NCI-H1694 (cell line): ENCODE measurements around the gene EQTN.

Experiments
- DNase-seq: peaks from one replicate; lab custom pipeline; 2025; lab: John Stamatoyannopoulos, UW

Gene EQTN

DNA sequence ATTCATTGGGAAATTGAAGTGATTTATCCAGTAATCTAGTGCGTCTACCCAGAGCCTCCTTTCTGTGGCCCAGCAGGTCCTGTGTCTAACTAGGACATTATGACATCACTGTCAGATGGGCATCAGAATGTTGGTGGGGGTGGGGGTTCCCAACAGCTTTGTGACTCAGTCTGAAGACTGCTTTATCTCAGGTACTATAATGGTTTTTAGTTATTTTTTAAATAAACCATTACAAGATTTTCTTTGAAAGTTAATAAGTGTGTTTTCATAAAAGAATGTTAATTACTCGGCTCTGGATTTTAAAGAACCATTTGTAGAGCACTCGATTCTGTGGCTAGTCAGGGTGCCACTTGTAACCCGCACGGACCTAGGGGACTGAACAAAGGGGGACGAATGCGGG, at the start of gene EQTN:
EQTN (minus strand) TSS at position 101 of the 400 bp plus-strand sequence; CDS start at position 6, 95 bp downstream.
- no peak for DNase-seq

DNA sequence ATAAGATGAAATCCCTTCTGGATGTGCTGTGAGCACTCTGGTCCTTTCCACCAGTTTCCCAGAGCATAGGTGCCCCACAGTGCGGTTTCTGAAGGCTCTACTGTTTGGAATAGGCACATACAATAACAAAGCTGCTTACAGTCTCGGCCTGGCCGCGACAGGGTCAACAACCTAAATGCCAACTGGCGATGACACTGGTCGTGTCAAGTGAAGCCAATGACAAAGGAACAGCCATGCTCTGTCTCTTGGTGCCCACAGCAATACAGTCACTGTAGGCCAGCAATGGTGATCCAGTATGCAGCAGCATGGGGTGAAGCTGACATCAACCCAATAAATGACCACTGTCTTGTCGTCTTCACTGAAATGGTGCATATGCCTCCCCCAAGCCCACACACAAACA, 47.8 kb upstream of the EQTN start:
- no peak for DNase-seq

DNA sequence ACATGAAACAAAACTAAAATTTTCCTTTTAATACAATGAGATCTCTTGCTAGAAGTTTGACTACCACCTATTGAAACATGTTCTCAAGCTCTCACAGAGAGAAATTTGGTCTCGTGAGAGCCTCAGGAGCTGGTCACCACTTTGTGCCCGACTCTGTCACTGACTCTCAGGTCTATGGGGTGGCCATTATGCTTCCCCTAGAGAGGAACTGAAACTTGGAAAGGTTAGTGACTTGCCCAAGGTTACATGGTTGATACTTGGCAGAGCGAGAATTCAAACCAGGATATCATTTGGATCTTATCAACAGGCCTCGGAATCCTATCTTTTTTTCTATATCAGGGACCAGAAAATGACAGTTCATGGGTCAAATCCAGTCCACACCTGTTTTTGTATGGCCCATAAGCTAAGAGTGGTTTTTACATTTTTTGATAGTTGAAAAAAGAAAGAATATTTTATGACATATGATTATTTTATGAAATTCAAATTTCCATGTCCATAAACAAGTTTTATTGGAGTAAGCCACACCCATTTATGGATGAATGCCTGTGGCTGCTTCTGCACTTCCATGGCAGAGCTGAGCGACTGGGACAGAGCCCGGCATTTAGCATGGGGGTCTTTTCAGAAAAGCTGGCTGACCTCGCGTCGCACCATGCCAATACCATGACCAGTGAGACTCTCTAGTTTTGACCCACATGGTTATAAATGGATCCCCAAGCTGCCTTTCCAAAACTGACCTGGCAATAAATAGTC, 44.8 kb upstream of the EQTN start:
- DNase-seq, result no peak

DNA sequence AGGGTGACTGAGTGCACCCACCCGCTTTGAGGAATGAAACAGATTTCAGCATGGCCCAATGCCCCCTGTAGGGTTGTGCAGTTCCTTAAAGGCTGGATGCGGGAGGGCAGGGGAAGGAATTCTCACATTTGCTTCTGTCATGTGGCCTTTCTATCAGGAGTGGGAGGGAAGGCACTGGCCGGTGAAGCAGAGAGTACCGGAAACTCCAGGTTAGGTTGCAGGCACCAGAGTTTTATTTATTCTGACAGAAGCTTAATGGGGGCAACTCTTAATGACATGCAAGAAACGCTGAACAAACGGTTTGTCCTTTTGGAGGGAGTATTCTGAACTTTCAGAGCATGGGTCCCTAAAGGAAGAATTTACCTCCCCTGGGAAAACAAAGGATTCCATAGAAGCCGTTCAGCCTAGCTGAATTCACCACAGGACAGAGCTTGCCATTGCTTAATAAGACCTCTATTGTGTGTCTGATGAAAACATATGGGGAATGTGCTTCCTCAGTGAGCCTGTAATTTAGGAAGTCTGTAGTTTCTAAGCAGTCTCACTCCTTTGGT, 44.1 kb upstream of the EQTN start:
- DNase-seq, result no peak

DNA sequence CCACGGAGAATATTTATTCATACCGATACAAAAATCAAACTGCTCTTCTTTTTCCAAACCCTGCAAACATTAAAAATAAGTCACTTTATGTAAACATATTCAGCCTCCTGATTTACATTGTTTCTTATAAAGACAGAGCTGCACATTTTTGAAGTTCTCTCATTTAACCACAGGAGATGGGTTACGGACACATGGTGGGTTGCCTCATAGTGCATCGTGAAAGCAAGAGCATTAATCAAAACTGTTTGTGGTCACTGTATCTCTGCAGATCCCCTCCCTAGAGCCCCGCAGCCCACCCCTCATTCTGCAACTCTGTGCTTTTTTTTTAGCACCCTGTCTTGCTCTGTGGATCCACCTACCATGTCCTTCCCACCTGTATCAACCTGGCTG, 43.3 kb upstream of the EQTN start:
- no peak for DNase-seq

DNA sequence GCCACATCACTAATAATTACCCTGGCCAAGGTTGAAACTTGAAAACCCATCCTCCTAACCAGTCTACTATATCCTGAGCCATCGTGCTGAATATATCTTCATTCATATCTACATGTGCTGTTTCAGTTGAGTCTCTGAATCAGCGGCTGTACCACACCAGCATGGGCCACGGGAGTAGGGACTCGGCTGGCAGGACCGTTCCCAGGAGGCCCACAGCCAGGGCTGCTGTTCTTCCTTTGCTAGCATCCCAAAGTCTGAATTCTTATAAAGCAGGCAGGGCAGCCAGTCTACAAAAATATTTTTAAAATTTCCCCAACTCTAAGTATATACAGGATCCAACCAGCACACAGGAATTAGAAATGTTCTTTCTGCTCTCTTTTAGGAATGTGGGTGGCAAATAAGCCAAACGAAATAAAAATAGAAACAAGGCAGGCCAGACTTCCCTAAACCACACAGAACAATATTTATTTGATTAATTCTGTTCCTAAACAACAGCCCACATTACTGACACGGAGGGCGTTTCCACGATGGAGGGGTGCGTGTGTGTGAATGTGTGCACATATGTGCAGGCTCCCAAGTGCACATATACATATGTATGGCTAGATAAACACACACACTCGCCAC, 42.8 kb upstream of the EQTN start:
- no peak for DNase-seq

DNA sequence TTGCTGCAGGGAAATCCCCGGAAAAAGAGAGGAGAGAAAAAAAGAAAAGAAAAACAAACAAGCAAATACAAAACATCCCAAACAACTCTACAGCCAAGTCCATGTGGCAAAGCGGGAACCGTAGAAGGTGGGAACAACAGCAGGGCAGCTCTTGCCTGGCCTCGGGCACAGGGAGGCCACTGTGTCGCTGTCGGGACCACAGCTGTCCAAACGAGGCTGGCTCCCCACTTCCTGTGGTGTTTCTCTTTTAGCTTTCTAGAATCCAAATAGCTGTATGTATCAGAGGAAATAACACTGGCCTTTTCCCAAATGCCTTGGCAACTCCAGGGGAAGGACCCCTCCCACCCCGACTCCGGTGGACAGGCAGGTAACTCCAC, 41.6 kb upstream of the EQTN start:
- DNase-seq, result no peak

DNA sequence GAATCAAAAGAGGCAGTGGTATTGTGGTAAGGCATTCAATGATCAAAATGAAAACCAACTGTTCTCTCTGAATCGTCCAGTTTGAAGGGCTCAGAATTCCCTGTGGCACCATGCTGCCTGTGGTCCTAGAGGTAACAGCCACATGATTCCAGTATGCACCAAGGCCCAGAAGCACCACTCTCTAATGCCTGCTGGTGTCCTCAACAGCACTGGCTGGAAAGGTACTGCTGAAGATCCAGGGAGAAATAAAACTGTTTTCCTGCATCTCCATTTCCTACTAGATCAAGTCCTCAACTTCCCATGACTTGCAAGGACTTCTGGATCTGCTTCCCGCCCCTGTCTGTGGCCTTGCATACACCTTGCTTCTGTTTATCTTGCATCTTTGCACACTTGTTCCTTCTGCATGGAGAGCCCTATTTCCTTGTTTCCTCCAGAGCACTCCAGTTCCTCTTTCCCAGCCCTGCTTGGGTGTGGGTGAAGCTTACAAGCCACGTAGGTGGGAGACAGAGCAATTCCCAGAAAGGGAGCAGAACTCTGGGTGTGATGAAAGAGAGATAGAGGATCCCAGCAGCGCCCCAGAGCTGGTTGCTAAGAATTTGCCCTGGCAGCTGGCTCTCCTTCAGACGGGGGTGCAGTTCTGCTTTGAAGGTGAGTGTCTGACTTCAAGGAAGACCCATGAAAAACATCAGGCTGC, 41.0 kb upstream of the EQTN start:
- no peak for DNase-seq

DNA sequence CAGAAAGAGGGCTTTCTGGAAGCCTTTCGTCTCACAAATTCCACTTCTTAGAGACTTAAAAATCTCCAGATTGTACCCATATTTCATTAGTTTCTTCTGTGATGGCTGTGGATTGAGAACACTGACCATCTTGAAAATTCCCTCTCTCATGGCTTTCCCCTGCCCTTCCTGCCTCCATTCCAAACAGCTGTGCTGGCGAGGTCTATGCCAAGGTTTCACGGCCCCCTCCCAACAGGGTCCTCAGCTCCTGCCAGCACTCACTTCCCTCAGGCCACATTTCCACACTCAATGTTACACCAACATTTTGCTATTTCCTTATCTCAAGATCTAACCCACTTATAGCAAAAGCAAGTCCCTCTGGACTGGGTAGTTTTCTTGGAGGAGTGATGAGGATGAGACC, 40.3 kb upstream of the EQTN start:
- no peak for DNase-seq

DNA sequence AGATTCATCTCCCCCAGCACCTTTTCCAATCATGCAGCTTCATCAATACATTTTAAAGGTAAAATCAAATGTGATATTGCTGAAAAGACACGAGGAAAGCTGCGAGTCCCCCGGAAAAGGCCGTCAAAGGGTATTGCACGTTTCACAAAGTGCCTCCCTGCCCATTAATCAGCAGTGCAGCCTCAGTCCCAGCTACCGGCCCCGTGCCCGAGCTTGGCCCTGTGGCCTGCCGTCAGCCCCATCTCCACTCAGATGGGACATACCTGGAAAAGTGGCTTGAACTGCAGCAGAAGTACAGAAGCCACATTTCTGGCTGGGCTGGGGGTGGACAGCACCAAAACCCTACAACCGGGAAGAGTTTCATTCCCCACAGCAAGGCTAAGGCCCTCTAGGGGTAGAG, 39.9 kb upstream of the EQTN start:
- no peak for DNase-seq

DNA sequence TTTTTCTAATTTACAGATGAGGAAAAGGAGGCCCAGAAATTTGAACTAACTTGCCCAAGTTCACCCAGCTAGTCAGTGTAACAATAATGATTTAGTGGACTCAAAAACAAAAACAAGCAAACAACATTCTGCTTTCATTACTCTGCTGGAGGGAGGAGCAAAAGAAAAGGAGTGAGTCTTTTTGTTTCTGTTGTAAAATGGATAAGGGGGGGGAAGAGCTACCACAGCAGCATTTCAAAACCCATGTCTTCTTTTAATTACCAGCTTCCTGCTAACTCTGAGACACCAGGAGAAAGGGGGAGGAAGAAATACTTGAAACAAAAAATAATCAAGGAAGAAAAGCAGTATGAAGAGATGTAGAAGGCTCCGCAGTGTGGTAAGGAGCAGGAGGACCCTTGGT, 39.2 kb upstream of the EQTN start:
- no peak for DNase-seq

DNA sequence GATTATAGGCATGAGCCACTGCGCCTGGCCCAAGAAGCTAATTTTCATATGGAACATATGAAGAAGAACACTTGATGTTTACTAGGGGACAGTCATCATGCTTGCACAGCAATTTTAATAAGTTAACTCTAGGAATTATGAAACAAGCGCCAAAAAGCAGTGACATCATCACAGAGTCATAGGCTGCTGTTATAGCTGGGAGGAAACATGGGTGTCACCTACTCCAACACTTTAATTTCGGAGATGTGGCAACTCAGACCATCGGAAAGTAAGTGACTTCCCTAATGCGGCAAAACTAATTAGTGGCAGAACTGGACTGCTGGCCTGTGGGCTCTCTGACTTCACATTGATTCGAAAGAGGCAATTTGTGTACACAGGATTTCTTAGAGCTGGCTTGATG, 38.1 kb upstream of the EQTN start:
- DNase-seq, result no peak

DNA sequence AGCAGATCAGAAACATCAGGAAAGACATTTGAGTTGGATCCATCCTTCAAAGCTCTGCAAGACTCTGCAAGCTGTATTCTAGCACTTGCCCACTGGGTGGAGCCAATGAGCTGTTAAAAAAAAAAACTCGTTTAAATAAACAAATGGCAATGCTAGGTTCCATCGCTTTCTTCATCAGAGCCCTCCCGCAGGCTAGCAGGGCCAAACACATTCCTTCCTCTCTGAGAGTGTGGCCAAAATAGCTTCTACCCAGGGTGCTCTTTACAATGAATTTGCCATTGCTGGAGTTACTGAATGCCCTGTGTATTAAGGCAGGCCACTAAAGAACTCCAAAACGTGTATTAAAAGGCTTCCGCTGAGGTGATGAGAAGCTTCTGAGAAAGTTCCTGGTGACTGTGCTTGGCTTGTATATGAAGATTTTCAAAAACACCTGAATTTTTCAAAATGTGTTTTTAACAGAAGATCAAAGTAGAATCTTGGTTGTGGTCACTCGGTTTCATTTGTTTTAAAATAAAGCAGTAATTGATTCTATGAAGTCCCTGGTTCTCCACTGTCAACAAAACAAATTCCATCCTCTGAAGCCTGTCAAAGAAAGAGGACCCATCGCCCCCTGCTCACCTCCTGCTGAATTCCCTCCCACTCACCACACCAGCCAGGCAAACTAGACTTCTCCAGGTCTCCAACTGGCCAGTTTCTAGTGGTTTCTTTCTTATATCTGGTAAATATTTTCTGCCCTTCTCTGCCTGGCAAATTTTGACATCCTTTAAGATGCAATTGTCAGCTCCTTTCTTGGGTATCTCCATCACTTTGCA, 36.5 kb upstream of the EQTN start:
- DNase-seq, result peak; percentile 89

DNA sequence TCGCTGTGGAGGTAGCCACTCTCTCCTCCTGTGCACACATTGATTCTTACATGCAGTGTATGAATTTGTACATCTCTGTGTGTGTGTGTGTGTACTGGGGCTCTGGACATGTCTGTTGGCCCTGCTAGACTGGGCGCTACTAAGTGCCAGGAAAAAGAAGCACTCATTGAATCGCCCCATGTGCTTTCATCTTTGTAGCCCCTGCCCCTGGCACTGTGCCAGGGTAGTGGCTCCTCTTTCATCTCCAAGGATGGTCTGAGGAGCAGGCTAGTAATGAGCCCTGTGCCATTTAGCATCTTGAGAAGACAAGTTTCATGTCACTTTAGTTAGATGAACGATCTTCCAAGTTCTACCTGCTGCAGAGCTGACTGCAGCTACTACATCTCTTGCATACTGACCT, 34.4 kb upstream of the EQTN start:
- no peak for DNase-seq

DNA sequence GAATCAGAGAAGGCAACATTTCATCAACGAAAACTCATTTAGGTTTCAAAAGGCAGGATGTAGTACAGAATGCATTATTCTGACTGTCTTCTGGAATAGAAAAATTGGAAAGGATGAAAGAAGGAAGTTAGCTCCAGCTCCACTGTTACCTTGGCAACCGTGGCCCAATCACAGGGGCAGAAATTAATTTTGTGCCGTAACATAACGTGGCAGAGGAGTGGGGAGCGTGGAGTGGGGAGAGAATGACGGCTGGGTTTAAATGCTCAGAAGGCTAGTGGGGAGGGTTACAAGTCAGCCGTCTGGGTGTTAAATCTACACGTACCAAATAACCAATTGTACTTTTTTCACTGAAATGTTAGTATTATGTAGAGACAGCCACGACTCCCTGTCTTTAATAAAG, 32.3 kb upstream of the EQTN start:
- no peak for DNase-seq

DNA sequence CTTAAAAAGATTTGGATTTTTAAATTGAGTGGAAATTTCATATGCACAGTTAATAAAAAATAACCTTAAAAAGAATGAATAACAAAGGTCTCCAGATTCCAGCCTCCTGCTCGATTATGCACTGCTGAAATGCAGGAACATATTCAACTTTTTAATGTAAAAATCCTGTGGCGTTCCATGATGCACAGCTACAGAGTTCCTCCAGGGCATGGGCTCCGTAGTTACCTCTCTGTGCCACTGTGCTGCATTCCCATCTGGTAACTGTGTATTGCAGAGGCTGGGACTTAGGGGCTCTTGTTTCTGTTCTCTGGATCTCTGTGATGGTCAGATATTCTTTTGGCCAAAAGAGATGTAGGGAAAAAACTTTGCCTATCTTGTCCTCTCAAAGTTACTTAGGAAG, 31.5 kb upstream of the EQTN start:
- no peak for DNase-seq

DNA sequence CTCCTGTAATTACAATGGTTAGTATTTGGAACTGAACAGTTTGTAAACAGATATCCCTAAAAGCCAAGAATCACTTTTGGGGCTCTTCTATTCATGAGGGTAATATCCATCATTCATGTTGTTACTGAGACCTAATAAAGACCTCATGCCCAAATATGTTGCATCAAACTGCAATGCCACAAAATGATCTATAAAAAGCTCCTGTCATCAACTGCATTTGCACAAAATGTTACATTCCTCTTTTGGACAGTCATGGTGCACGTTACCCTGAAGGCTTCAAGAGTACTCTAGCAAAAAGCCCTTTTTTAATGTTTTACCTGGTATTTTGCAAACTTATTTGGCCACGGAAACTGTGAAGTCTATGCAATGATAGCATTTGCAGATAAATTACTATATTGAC, 14.2 kb upstream of the EQTN start:
- no peak for DNase-seq

DNA sequence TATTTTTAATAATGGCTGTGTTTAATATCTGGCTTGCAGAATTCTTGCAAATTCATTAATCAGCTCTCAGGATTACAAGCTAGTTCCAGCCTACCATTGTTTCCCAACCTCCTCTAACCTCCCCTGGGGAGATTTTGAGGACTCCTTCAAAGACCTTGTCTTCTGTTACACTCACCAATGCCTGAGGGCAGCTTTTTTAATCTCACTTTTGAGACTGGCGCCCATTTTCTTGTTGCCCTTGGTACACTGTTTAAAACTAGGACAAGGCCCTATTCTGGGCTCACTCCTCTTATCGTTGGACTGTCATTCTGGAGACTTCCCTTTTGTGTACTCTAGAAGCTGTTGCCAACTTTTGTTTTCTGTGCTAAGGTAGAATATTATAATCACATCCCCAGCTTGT, 13.6 kb upstream of the EQTN start:
- DNase-seq, result no peak

DNA sequence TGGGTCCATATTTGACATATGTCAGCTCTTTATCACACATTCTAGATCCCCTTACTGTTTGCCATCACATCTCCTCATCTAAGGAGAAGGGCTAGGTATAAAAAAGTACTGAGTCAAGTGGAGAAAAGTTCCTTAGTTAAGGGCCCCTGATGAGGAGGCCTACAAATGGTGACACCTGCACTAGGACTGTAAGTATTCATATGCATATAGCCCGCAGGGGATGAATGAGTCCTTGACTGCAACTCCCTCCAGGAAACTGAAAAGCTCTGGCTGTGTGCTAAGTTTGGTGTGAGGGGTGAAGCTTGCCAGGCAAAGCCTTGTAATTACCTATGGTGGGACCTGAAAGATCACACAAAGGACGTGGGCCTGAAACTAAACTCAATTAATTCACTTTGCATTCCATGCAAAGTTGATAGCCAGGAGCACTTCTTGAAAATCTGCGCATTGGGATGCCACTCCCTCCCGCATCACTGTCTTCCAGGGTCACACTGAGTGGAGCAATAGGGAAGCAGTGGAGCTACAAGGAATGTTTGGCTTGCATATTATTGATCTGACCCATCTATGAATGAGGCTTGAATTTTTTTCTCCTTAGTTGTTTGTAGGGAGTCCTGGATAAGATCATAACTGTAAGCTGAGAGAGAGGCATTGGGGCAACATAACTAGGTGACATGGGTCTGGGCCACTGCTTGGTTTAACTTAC, 11.9 kb upstream of the EQTN start:
- DNase-seq, result no peak

DNA sequence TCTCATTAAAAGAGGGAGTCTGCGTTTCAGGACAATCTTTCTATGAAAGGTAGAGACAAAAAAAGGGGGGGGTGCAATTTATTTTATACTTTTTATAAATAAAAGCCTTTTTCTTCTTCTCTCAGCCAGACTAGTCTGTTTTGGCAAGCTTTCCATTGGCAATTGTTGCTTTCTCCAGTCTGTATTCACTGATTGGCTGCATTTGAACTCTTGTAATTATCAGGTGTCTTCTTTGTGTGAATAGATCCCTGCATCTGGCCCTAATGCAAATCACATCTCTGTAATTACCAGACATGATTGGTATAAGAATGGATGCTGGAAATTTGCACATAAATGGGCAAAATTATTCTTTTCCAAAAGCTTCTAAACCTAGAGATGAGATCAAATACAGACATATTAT, 7.6 kb upstream of the EQTN start:
- no peak for DNase-seq

DNA sequence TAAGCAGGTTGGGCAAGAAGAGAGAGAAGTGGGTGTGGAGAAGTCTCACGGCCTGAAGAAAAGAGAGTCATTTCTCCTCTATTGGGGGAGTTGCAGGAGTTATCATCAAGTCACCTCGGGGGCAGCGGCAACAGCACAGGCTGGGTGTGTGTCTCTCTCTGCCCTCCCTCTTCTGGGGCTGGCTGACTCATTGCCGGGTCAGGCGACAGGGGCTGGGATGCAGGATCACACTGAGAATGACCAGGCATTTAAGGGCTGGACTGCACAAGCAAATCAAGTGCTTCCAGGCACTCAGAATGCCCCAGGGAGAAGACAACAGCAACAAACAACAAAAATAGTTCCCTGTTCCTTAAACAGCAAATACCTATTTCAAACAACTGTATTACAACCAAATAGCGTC, 6.3 kb upstream of the EQTN start:
- no peak for DNase-seq

DNA sequence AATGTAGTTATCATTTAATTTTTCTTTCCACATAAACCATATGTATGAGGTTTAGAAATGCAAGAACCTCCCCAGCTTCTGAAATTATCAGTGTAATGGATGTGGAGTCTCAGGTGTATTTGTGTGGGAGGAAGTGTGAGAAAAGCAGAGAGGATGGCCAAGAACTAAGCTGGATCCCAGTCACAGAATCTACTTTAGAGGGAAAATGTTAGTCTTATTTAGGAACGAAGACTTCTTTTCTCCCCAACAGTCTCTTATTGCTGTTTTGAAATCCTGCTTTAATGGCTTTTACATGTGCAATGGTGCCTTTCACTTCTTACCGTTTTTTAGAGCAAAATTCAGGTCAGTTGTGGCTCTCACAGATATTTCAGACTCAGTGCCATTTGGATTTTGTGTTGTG, 3.0 kb downstream of the EQTN start:
- DNase-seq, result no peak
